ENCODE results near the gene MTA3. TPM values are rescaled to one million over a fixed set of nuclear protein-coding genes. Genes with fewer than 3 reads are reported as not detected.
"Not testable (repeated sequence)": the region's sequence is repeated elsewhere in the genome, so short reads cannot be mapped to it uniquely, and the experiment has no call there.

The MTA3 gene
- total and polyA plus RNA-seq, 9 donors: 31.9 to 87.5 (median 61.0) TPM

DNA sequence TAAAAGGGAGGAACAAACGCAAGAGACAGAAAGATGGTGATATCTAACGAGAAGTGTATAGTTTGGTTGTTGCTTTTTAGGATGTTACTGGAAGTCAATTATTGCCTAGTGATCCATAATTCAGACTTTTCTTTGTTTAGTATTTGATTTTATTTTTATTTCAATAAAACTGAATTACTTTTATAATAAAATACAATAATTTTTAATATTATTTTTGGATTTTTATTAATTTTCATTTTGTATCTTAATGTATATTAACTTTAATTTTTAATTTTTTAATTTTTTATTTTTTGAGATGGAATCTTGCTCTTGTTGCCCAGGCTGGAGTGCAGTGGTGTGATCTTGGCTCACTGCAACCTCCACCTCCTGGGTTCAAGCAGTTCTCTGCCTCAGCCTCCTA, 55.6 kb downstream of the MTA3 start:
- no peak for TF ChIP-seq POLR2A (IDR thresholded peaks at IDR 0.05)
- no peak for DNase-seq
- Histone ChIP-seq H3K27me3 (no peaks in the 10 kb centered on the region), H3K4me3 (no peak overlapping the region), H3K27ac (no peak overlapping the region), H3K4me1 (ENCODE audit: insufficient read depth) (no peaks in the 10 kb centered on the region), H3K9me3 (no peaks in the 10 kb centered on the region), H3K36me3 (no peaks in the 10 kb centered on the region)
- intact Hi-C loops (cut with DNase I): no loop called here
- 98 to 100% (median 98%) methylated on average over 2 of the region's 2 CpGs for WGBS, 3 donors

DNA sequence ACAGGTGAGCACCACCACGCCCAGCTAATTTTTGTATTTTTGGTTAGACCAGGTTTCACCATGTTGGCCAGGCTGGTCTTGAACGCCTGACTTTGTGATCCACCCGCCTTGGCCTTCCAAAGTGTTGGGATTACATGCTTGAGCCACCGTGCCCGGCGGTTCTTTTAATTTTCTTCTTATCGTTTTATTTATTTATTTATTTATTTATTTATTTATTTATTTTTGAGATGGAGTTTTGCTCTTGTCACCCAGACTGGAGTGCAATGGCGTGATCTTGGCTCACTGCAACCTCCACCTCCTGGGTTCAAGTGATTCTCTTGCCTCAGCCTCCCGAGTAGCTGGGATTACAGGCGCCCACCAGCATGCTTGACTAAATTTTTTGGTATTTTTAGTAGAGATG, 59.6 kb downstream of the MTA3 start:
- DNase-seq; H3K27ac ChIP-seq; H3K36me3 ChIP-seq; intact Hi-C loops (cut with DNase I); H3K4me1 ChIP-seq (ENCODE audit: insufficient read depth); H3K9me3 ChIP-seq; H3K27me3 ChIP-seq; H3K4me3 ChIP-seq: not testable (repeated sequence)
- WGBS, 3 donors: 97 to 99% (median 97%) methylated on average over 10 of the region's 10 CpGs

DNA sequence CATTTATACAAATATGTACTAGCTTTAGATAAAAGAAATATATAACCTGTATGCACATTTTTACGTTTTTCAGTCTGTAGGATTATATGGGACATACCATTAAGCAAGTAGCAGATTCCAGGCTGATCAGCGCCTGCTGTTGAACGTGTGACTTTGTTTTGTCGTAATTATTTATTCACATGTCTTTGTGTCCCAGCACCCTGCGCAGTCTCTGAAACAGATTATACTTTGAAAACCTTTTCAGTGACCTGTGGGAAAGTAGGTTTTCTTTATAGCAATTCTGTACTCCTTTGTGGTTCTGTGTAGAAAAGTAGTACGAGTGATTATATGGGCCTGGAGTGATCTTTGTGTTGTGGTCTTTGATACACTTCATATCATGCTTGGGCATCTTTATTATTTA, 68.5 kb downstream of the MTA3 start:
- no peaks in the 10 kb centered on the region for H3K4me1 ChIP-seq (ENCODE audit: insufficient read depth)
- H3K27ac ChIP-seq: no peak overlapping the region
- 95 to 97% (median 96%) methylated on average over 6 of the region's 6 CpGs for WGBS, 3 donors
- H3K9me3 ChIP-seq: no peaks in the 10 kb centered on the region
- H3K36me3 ChIP-seq: no peaks in the 10 kb centered on the region
- no peak for DNase-seq
- intact Hi-C loops (cut with DNase I): no loop called here
- TF ChIP-seq POLR2A (IDR thresholded peaks at IDR 0.05): no peak
- no peaks in the 10 kb centered on the region for H3K27me3 ChIP-seq
- no peak overlapping the region for H3K4me3 ChIP-seq

DNA sequence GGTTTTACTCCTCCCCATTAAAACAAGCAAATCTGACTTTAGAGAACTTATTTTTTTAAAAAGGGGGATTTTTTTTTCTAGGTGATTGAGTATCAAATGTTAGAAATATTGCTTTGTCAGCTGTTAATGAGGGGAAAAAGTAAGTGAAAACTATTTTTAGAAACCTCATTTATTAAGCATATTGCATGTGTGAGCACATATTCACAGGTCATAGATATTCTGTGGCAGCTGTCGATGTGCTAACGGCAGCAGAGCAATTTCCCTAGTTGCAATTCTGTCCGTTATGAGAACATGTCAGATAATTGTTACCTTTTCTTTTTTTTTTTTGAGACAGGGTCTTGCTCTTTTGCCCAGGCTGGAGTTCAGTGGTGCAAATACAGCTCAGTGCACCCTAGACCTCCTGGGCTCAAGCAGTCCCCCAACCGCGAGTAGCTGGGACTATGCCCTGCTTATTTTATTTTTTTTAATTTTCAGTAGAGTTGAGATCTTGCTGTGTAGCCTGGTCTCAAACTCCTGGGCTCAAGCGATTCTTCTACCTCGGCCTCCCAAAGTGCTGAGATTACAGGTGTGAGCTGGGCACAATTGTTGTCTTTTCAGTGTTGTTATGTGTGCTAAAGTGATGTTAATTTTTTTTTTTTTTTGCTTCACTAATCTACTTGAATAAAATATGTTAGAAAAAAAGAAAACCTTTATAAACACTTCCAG, 69.8 kb downstream of the MTA3 start:
- Histone ChIP-seq H3K27ac (no peak overlapping the region), H3K9me3 (no peaks in the 10 kb centered on the region), H3K4me3 (no peak overlapping the region), H3K36me3 (no peaks in the 10 kb centered on the region), H3K27me3 (no peaks in the 10 kb centered on the region), H3K4me1 (ENCODE audit: insufficient read depth) (peaks cover 3% of the 10 kb centered on the region)
- DNase-seq: no peak
- intact Hi-C loops (cut with DNase I): no loop called here
- no peak for TF ChIP-seq POLR2A (IDR thresholded peaks at IDR 0.05)
- TF ChIP-seq, protein P1, sequence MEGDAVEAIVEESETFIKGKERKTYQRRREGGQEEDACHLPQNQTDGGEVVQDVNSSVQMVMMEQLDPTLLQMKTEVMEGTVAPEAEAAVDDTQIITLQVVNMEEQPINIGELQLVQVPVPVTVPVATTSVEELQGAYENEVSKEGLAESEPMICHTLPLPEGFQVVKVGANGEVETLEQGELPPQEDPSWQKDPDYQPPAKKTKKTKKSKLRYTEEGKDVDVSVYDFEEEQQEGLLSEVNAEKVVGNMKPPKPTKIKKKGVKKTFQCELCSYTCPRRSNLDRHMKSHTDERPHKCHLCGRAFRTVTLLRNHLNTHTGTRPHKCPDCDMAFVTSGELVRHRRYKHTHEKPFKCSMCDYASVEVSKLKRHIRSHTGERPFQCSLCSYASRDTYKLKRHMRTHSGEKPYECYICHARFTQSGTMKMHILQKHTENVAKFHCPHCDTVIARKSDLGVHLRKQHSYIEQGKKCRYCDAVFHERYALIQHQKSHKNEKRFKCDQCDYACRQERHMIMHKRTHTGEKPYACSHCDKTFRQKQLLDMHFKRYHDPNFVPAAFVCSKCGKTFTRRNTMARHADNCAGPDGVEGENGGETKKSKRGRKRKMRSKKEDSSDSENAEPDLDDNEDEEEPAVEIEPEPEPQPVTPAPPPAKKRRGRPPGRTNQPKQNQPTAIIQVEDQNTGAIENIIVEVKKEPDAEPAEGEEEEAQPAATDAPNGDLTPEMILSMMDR (IDR thresholded peaks at IDR 0.05): no peak
- no peak for TF ChIP-seq EP300 (IDR thresholded peaks at IDR 0.05)
- WGBS, 3 donors: 84 to 89% (median 86%) methylated on average over 7 of the region's 7 CpGs

DNA sequence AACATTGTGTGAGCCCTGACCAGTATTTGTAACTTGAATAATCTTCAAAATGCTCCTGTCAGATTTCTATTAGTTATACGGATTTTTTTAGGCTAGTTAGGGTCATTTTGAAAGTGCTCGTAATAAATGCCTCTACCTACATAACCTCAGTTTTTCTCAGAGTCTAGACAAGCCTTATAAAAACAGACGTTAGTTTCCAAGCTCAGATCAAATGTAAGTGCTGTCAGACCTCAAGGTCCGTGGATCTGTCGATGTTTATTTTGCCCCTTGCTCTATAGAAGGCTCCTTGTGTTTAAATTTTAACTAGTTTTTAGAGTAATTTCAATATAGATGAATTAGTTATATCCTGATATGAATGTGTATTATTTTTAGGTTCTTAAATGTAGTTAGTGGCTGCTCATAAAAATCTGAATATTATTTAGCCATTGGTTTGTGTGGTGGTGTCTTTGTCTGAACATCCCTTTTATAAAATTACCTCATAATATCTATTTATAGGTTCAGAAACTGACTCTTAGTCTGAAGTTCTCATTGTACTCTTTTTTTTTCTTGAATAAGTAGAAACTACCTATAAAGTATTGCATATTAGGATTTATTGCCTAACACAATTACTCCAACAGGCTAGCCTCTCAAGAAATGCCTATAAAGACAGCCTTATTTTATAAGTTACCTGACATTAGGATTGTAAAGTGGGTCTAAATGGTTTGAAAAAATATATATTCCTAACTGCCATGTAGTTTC, 71.1 kb downstream of the MTA3 start:
- WGBS, 3 donors: 59 to 62% (median 59%) methylated on average over 5 of the region's 5 CpGs
- H3K36me3 ChIP-seq: no peaks in the 10 kb centered on the region
- no peak for TF ChIP-seq POLR2A (IDR thresholded peaks at IDR 0.05)
- DNase-seq: no peak
- no peaks in the 10 kb centered on the region for H3K27me3 ChIP-seq
- intact Hi-C loops (cut with DNase I): no loop called here
- no peaks in the 10 kb centered on the region for H3K9me3 ChIP-seq
- no peak overlapping the region for H3K4me3 ChIP-seq
- H3K4me1 ChIP-seq (ENCODE audit: insufficient read depth): peaks cover 3% of the 10 kb centered on the region
- no peak overlapping the region for H3K27ac ChIP-seq

DNA sequence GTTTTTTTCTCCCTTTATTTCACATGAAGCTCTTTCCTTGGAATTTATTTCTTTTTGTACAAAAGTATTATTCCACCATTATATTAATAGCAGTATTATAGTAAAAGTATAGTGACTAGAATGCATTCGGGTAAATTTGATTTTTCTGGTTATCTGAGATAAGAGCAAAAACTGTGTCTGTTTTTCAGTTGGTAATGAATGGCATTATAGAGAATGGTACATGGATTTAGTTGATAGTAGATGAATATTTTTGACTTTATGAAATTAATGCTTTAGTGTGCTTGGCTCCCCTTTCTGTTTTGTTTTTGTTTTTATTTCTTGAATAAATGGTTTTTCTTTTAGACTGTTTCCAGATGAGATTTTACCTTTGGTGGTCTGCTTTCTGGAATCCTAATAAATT, 71.8 kb downstream of the MTA3 start:
- Histone ChIP-seq H3K27me3 (no peaks in the 10 kb centered on the region), H3K27ac (no peak overlapping the region), H3K36me3 (no peaks in the 10 kb centered on the region), H3K9me3 (no peaks in the 10 kb centered on the region), H3K4me1 (ENCODE audit: insufficient read depth) (peaks cover 3% of the 10 kb centered on the region), H3K4me3 (no peak overlapping the region)
- DNase-seq: no peak
- no peak for TF ChIP-seq POLR2A (IDR thresholded peaks at IDR 0.05)
- TF ChIP-seq EP300 (IDR thresholded peaks at IDR 0.05): no peak
- TF ChIP-seq, protein P1 (IDR thresholded peaks at IDR 0.05): no peak
- intact Hi-C loops (cut with DNase I): no loop called here
- 80 to 87% (median 84%) methylated on average over 1 of the region's 1 CpG for WGBS, 3 donors

DNA sequence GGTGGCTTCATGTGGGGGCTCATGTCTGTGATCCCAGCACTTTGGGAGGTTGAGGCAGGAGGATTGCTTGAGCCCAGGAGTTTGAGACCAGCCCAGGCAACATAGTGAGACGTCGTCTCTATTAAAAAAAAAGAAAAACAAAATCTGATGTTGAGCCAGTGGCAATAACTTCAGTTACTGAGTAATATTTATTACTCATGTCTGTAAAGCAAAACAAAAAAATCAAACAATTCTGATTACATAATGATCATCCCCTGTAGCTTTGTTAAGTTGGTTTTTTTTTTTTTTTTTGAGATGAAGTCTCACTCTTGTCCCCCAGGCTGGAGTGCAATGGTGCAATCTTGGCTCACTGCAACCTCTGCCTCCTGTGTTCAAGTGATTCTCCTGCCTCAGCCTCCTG, 73.9 kb downstream of the MTA3 start:
- H3K4me1 ChIP-seq (ENCODE audit: insufficient read depth); H3K9me3 ChIP-seq; H3K4me3 ChIP-seq; intact Hi-C loops (cut with DNase I); H3K36me3 ChIP-seq; H3K27ac ChIP-seq; DNase-seq; H3K27me3 ChIP-seq: not testable (repeated sequence)
- 36 to 57% (median 39%) methylated on average over 2 of the region's 2 CpGs for WGBS, 3 donors
